ENCODE measurements around the gene TBX21. TPM values are rescaled to one million over a fixed set of nuclear protein-coding genes. Genes with fewer than 3 reads are reported as not detected.

TBX21 gene
- total and polyA plus RNA-seq, 9 of the 15 experiments (the other 6 are each of a cell fraction or from before 2014, with no cell fraction given), result 0.07 TPM; not detected in 8

DNA sequence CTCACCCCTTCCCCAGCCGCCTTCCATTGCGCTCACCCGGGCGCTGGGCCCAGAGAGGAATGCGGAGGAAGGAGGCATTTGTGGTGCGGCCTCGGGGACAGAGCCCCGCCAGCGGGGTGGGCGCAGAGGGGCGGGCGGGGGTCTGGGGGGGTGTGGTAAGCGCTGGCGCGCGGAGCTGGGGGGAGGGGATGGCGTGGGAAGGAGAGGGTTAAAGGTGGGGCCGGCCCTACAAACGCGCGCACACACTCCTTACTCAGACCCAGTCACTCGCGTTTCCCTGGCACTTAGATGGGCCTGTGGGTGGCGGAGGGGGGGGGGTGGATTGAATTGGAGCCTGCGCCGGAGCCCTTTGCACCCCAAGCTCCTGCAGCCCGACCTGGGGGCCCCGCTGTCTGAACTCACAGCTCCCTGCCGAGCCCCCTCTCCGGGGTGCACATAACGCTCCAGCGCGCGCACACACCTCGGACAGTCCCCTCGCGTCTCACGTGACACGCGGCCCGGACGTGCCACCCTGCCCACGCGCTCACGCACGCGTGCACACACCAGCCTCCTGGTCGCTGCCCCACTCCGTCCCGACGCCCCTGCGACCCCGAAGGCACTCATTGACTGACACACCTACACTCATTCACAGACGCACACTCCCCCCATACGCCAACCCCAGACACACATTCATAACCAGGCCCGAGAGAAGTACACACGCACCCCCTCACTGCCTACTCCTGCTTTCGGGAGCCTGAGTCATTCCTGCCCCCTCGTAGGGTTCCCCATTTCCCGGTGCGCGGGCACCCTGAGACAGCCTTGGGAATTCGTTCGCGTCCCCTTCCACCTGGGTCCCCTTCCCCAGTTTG lies 38.2 kb upstream of the TBX21 start (continued):
- TF ChIP-seq, protein P1, sequence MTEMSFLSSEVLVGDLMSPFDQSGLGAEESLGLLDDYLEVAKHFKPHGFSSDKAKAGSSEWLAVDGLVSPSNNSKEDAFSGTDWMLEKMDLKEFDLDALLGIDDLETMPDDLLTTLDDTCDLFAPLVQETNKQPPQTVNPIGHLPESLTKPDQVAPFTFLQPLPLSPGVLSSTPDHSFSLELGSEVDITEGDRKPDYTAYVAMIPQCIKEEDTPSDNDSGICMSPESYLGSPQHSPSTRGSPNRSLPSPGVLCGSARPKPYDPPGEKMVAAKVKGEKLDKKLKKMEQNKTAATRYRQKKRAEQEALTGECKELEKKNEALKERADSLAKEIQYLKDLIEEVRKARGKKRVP (CRISPR knock-in tag; IDR thresholded peaks at IDR 0.05), result no peak
- TF ChIP-seq KDM1A (IDR thresholded peaks at IDR 0.05) (no peak), HDAC1 (IDR thresholded peaks at IDR 0.05) (peak in 1 of 2 experiments; percentile 71; a peak in 2 of 4 replicates), NR2C2 (CRISPR knock-in tag; IDR thresholded peaks at IDR 0.05) (no peak), NR2C2 (tag; IDR thresholded peaks at IDR 0.05) (no peak), NFE2 (IDR thresholded peaks at IDR 0.05; ENCODE audit: low read depth) (0 out of 2 replicates have a peak, but pooled peaks have one; percentile 5), SRF (CRISPR knock-in tag; IDR thresholded peaks at IDR 0.05) (no peak), TOE1 (IDR thresholded peaks at IDR 0.05; ENCODE audit: borderline replicate concordance) (peak; percentile 57; the same call in 1 of the 2 replicates), TOE1 (CRISPR knock-in tag; IDR thresholded peaks at IDR 0.05; ENCODE audit: borderline replicate concordance, low read depth) (no peak; the same call in 1 of the 2 replicates), ZNF232 (CRISPR knock-in tag; IDR thresholded peaks at IDR 0.05) (0 out of 2 replicates have a peak, but pooled peaks have one; percentile 13), POLR2AphosphoS2 (IDR thresholded peaks at IDR 0.05; ENCODE audit: low read length) (no peak), SMARCA4 (IDR thresholded peaks at IDR 0.05) (no peak), CBX5 (IDR thresholded peaks at IDR 0.05; ENCODE audit: borderline replicate concordance, low read depth) (no peak), MYC (IDR thresholded peaks at IDR 0.05; ENCODE audit: low read depth, low read length) (peak; percentile 10; the same call in 1 of the 2 replicates), MYC (CRISPR knock-in tag; IDR thresholded peaks at IDR 0.05; ENCODE audit: borderline replicate concordance, low read depth) (no peak), CREM (IDR thresholded peaks at IDR 0.05; ENCODE audit: low read depth) (no peak), ZNF41 (CRISPR knock-in tag; conservative IDR thresholded peaks at IDR 0.05) (no peak)
- TF ChIP-seq, protein P2, sequence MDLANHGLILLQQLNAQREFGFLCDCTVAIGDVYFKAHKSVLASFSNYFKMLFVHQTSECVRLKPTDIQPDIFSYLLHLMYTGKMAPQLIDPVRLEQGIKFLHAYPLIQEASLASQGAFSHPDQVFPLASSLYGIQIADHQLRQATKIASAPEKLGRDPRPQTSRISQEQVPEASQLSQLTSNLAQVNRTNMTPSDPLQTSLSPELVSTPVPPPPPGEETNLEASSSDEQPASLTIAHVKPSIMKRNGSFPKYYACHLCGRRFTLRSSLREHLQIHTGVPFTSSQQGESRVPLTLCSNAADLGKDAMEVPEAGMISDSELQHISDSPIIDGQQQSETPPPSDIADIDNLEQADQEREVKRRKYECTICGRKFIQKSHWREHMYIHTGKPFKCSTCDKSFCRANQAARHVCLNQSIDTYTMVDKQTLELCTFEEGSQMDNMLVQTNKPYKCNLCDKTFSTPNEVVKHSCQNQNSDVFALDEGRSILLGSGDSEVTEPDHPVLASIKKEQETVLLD (IDR thresholded peaks at IDR 0.05), result peak; percentile 63; the same call in 1 of the 2 replicates
- TF ChIP-seq, protein P3, sequence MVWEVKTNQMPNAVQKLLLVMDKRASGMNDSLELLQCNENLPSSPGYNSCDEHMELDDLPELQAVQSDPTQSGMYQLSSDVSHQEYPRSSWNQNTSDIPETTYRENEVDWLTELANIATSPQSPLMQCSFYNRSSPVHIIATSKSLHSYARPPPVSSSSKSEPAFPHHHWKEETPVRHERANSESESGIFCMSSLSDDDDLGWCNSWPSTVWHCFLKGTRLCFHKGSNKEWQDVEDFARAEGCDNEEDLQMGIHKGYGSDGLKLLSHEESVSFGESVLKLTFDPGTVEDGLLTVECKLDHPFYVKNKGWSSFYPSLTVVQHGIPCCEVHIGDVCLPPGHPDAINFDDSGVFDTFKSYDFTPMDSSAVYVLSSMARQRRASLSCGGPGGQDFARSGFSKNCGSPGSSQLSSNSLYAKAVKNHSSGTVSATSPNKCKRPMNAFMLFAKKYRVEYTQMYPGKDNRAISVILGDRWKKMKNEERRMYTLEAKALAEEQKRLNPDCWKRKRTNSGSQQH (CRISPR knock-in tag; IDR thresholded peaks at IDR 0.05), result no peak
- TF ChIP-seq, protein P4, sequence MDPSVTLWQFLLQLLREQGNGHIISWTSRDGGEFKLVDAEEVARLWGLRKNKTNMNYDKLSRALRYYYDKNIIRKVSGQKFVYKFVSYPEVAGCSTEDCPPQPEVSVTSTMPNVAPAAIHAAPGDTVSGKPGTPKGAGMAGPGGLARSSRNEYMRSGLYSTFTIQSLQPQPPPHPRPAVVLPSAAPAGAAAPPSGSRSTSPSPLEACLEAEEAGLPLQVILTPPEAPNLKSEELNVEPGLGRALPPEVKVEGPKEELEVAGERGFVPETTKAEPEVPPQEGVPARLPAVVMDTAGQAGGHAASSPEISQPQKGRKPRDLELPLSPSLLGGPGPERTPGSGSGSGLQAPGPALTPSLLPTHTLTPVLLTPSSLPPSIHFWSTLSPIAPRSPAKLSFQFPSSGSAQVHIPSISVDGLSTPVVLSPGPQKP (CRISPR knock-in tag; IDR thresholded peaks at IDR 0.05), result no peak
- TF ChIP-seq, protein P5, sequence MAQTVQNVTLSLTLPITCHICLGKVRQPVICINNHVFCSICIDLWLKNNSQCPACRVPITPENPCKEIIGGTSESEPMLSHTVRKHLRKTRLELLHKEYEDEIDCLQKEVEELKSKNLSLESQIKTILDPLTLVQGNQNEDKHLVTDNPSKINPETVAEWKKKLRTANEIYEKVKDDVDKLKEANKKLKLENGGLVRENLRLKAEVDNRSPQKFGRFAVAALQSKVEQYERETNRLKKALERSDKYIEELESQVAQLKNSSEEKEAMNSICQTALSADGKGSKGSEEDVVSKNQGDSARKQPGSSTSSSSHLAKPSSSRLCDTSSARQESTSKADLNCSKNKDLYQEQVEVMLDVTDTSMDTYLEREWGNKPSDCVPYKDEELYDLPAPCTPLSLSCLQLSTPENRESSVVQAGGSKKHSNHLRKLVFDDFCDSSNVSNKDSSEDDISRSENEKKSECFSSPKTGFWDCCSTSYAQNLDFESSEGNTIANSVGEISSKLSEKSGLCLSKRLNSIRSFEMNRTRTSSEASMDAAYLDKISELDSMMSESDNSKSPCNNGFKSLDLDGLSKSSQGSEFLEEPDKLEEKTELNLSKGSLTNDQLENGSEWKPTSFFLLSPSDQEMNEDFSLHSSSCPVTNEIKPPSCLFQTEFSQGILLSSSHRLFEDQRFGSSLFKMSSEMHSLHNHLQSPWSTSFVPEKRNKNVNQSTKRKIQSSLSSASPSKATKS (CRISPR knock-in tag; IDR thresholded peaks at IDR 0.05), result no peak

All from K562 (cell line).